ENCODE results near the gene PRMT3.

DNA sequence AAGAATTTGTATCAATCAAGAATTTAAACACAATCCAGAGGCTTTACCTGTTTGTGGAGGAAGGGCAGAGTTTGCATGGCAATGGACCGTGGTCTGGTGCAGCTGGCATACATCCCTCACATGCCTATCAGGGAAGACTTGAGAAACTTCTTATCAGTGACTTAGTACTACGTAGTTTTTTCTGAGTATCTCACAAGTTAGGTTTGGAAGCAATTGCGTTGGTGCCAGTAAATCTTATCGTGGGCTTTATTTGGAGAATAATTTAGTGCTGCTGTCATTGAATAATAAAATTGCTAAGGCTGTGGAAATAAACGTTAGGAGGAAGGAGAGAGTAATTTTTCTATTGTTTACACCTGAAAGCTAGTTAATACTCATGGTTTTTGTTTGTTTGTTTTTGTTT lies 72.3 kb downstream of the PRMT3 start:
- TF ChIP-seq, protein P1, sequence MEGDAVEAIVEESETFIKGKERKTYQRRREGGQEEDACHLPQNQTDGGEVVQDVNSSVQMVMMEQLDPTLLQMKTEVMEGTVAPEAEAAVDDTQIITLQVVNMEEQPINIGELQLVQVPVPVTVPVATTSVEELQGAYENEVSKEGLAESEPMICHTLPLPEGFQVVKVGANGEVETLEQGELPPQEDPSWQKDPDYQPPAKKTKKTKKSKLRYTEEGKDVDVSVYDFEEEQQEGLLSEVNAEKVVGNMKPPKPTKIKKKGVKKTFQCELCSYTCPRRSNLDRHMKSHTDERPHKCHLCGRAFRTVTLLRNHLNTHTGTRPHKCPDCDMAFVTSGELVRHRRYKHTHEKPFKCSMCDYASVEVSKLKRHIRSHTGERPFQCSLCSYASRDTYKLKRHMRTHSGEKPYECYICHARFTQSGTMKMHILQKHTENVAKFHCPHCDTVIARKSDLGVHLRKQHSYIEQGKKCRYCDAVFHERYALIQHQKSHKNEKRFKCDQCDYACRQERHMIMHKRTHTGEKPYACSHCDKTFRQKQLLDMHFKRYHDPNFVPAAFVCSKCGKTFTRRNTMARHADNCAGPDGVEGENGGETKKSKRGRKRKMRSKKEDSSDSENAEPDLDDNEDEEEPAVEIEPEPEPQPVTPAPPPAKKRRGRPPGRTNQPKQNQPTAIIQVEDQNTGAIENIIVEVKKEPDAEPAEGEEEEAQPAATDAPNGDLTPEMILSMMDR (IDR thresholded peaks at IDR 0.05): no peak
- TF ChIP-seq POLR2A (IDR thresholded peaks at IDR 0.05): no peak
